T-cell (primary cell): Measurements from ENCODE around the gene OR7C2. TPM values are rescaled to one million over a fixed set of nuclear protein-coding genes. Genes with fewer than 3 reads are reported as not detected.

Experiments
- ATAC-seq, 4 experiments: fragments of 200-7000 bp in 3 of 4; fragments of 150-1000 bp in 1 of 4; cut with Tn5 transposase; replicated peaks in 1 of 4; 1 replicate in 3 of 4; 2 replicates in 1 of 4; pipeline ENCODE4 v1.10.0; 2021; ENCODE audit warnings: moderate library complexity in 3 of 4, mild to moderate bottlenecking in 2 of 4, moderate number of reproducible peaks in 1 of 4
- CTCF ChIA-PET, 2 donors: fragments of 300-600 bp; sonication (Branson Sonifier 250); formaldehyde crosslinking; loops; one replicate each; lab custom pipeline; 2022; ENCODE audit warnings: antibody characterized with exemption in 2 of 2; lab: Charles Lee
- POLR2A ChIA-PET, 2 donors: fragments of 300-600 bp; sonication (Branson Sonifier 250); formaldehyde crosslinking; loops; one replicate each; lab custom pipeline; 2022; ENCODE audit warnings: antibody characterized with exemption in 2 of 2; lab: Charles Lee
- DNase-seq, 35 experiments: peaks; one replicate each; pipeline versions ENCODE4 v3.0.0 to v3.0.0-alpha.2; 2013 to 2023
- H3K27ac ChIP-seq: one replicate; pipeline ENCODE4 v1.5.1; 2013; ENCODE audit warnings: low read length
- H3K27me3 ChIP-seq, 2 experiments: replicated peaks in 1 of 2; 1 replicate in 1 of 2; 2 replicates in 1 of 2; pipeline versions ENCODE4 v1.6.1 to v1.7.0; 2013; ENCODE audit warnings: low read length in 1 of 2, mixed read lengths in 1 of 2; ENCODE audit not compliant: control insufficient read depth in 2 of 2, insufficient read depth in 2 of 2; ENCODE audit errors: extremely low read depth in 1 of 2
- H3K36me3 ChIP-seq, 2 donors: 1 replicate in 1 of 2; 2 replicates in 1 of 2; pipeline versions ENCODE4 v1.6.1 to v1.7.0; 2013; ENCODE audit warnings: low read length in 1 of 2; ENCODE audit not compliant: control insufficient read depth in 2 of 2, insufficient read depth in 1 of 2; ENCODE audit errors: extremely low read depth in 1 of 2
- H3K4me1 ChIP-seq, 2 experiments: 1 replicate in 1 of 2; 2 replicates in 1 of 2; pipeline versions ENCODE4 v1.6.1 to v1.7.0; 2013; ENCODE audit warnings: low read length in 2 of 2, mixed read lengths in 1 of 2; ENCODE audit not compliant: insufficient read depth in 2 of 2, control insufficient read depth in 1 of 2; ENCODE audit errors: extremely low read depth in 1 of 2
- H3K4me3 ChIP-seq, 2 donors: 1 replicate in 1 of 2; 2 replicates in 1 of 2; pipeline versions ENCODE4 v1.5.1 to v1.7.0; 2013; ENCODE audit warnings: mild to moderate bottlenecking in 2 of 2, low read length in 1 of 2, moderate library complexity in 1 of 2; ENCODE audit not compliant: control insufficient read depth in 1 of 2; ENCODE audit errors: extremely low read depth in 1 of 2
- H3K9me3 ChIP-seq: 2 replicates; pipeline ENCODE4 v1.7.0; 2013
- H3K27ac Mint-ChIP-seq, 2 donors: one replicate each; pipeline ENCODE4 v1.8.0; 2020 to 2021; ENCODE audit warnings: mild to moderate bottlenecking in 2 of 2, mixed read lengths in 2 of 2
- H3K27me3 Mint-ChIP-seq, 2 donors: one replicate each; pipeline ENCODE4 v1.8.0; 2021 to 2022; ENCODE audit warnings: mixed read lengths in 2 of 2
- H3K36me3 Mint-ChIP-seq: one replicate; pipeline ENCODE4 v1.8.0; 2021; ENCODE audit warnings: mixed read lengths
- H3K4me1 Mint-ChIP-seq, 3 donors: one replicate each; pipeline ENCODE4 v1.8.0; 2020 to 2022; ENCODE audit warnings: mixed read lengths in 3 of 3, mild to moderate bottlenecking in 1 of 3
- H3K4me3 Mint-ChIP-seq, 3 donors: one replicate each; pipeline ENCODE4 v1.8.0; 2020 to 2022; ENCODE audit warnings: mild to moderate bottlenecking in 3 of 3, mixed read lengths in 3 of 3, moderate library complexity in 3 of 3
- H3K9me3 Mint-ChIP-seq, 3 donors: one replicate each; pipeline ENCODE4 v1.8.0; 2020 to 2022; ENCODE audit warnings: mixed read lengths in 3 of 3
- WGBS: methylation state at CpG from one replicate; pipeline ENCODE4 v1.1.5; 2013; ENCODE audit warnings: missing lambda C conversion rate; ENCODE audit not compliant: insufficient coverage; 5-methylcytosine and 5-hydroxymethylcytosine counted together
- total RNA-seq, 35 experiments: library from RNA in 6 of 35; stranded (reverse) in 6 of 35; fragments of 120-200 nt in 1 of 35; gene quantifications; one replicate each; pipeline versions ENCODE4 v1.2.1 to v1.2.4 and lab custom pipeline; 2013 to 2026

OR7C2 gene
- total RNA-seq, 5 donors from 2014 or later (not counting 1 experiment from before 2014, with no cell fraction given), result not detected

GRCh38 chr19:14954071-14954655 lies 12.9 kb downstream of the OR7C2 start:
- no peak for ATAC-seq
- Histone ChIP-seq H3K9me3 (no peaks in the 10 kb centered on the region), H3K27me3 (peaks cover 0 to 19% of the 10 kb centered on the region in 2 experiments), H3K4me1 (no peaks in the 10 kb centered on the region), H3K36me3 (no peaks in the 10 kb centered on the region), H3K27ac (no peak overlapping the region), H3K4me3 (no peak overlapping the region)
- no peak overlapping the region for H3K4me3 Mint-ChIP-seq
- peaks cover 19 to 38% of the 10 kb centered on the region in 2 donors for H3K27me3 Mint-ChIP-seq
- peaks cover 9 to 11% (median 10%) of the 10 kb centered on the region in 3 donors for H3K9me3 Mint-ChIP-seq
- WGBS, result 72% methylated on average over 21 of the region's 24 CpGs
- no peaks in the 10 kb centered on the region for H3K36me3 Mint-ChIP-seq
- H3K27ac Mint-ChIP-seq, result no peak overlapping the region
- ChIA-PET POLR2A (no interaction called here), CTCF (no interaction called here)
- no peak for DNase-seq
- H3K4me1 Mint-ChIP-seq, result no peaks in the 10 kb centered on the region

- Mint-ChIP-seq H3K27ac (no peak overlapping the region), H3K36me3 (no peaks in the 10 kb centered on the region), H3K9me3 (peaks cover 15 to 17% (median 16%) of the 10 kb centered on the region in 3 donors), H3K4me3 (no peak overlapping the region), H3K4me1 (no peaks in the 10 kb centered on the region), H3K27me3 (peaks cover 22 to 34% of the 10 kb centered on the region in 2 donors)
- CTCF ChIA-PET, result no interaction called here
- no peak overlapping the region for H3K4me3 ChIP-seq
- no peaks in the 10 kb centered on the region for H3K36me3 ChIP-seq
- H3K9me3 ChIP-seq, result peaks cover 3% of the 10 kb centered on the region
- POLR2A ChIA-PET, result no interaction called here
- H3K27ac ChIP-seq, result no peak overlapping the region
- no peaks in the 10 kb centered on the region for H3K4me1 ChIP-seq
- no peak for DNase-seq
- H3K27me3 ChIP-seq, result peaks cover 0 to 18% of the 10 kb centered on the region in 2 experiments
- no peak for ATAC-seq
- no CpG with 5 or more reads among the region's 3 CpGs for WGBS
Measured at GRCh38 chr19:14957464-14957863, 16.2 kb downstream of the OR7C2 start.

GRCh38 chr19:14959263-14959662 lies 18.0 kb downstream of the OR7C2 start:
- ATAC-seq (no peak), DNase-seq (no peak)
- no peak overlapping the region for H3K27ac Mint-ChIP-seq
- H3K27me3 Mint-ChIP-seq, result peaks cover 24 to 28% of the 10 kb centered on the region in 2 donors
- ChIA-PET POLR2A (no interaction called here), CTCF (no interaction called here)
- no peaks in the 10 kb centered on the region for H3K36me3 Mint-ChIP-seq
- no peaks in the 10 kb centered on the region for H3K4me1 ChIP-seq
- no peak overlapping the region for H3K4me3 ChIP-seq
- peaks cover 0 to 12% of the 10 kb centered on the region in 2 experiments for H3K27me3 ChIP-seq
- peaks cover 3% of the 10 kb centered on the region for H3K9me3 ChIP-seq
- H3K27ac ChIP-seq, result no peak overlapping the region
- no CpG with 5 or more reads among the region's 1 CpG for WGBS
- no peaks in the 10 kb centered on the region for H3K4me1 Mint-ChIP-seq
- H3K9me3 Mint-ChIP-seq, result peaks cover 15 to 23% (median 20%) of the 10 kb centered on the region in 3 donors
- H3K4me3 Mint-ChIP-seq, result no peak overlapping the region
- no peaks in the 10 kb centered on the region for H3K36me3 ChIP-seq

GRCh38 chr19:14961956-14962685 lies 20.8 kb downstream of the OR7C2 start:
- Mint-ChIP-seq H3K9me3 (peaks cover 11 to 20% (median 15%) of the 10 kb centered on the region in 3 donors), H3K4me1 (no peaks in the 10 kb centered on the region), H3K27ac (no peak overlapping the region), H3K4me3 (no peak overlapping the region), H3K36me3 (no peaks in the 10 kb centered on the region), H3K27me3 (peaks cover 8 to 12% of the 10 kb centered on the region in 2 donors)
- ChIA-PET POLR2A (no interaction called here), CTCF (no interaction called here)
- no peaks in the 10 kb centered on the region for H3K36me3 ChIP-seq
- 79% methylated on average over 15 of the region's 24 CpGs for WGBS
- no peak for DNase-seq
- no peak for ATAC-seq
- no peak overlapping the region for H3K27ac ChIP-seq
- peaks cover 0 to 9% of the 10 kb centered on the region in 2 experiments for H3K27me3 ChIP-seq
- H3K9me3 ChIP-seq, result peaks cover 3% of the 10 kb centered on the region
- H3K4me3 ChIP-seq, result no peak overlapping the region
- no peaks in the 10 kb centered on the region for H3K4me1 ChIP-seq

- 98% methylated on average over 12 of the region's 14 CpGs for WGBS
- Mint-ChIP-seq H3K27ac (no peak overlapping the region), H3K27me3 (peaks cover 19 to 28% of the 10 kb centered on the region in 2 donors), H3K4me3 (no peak overlapping the region), H3K9me3 (no peaks in the 10 kb centered on the region), H3K4me1 (no peaks in the 10 kb centered on the region), H3K36me3 (no peaks in the 10 kb centered on the region)
- no peaks in the 10 kb centered on the region for H3K9me3 ChIP-seq
- CTCF ChIA-PET, result no interaction called here
- DNase-seq (no peak), ATAC-seq (no peak)
- POLR2A ChIA-PET, result no interaction called here
- H3K36me3 ChIP-seq, result no peaks in the 10 kb centered on the region
- peaks cover 0 to 20% of the 10 kb centered on the region in 2 experiments for H3K27me3 ChIP-seq
- no peaks in the 10 kb centered on the region for H3K4me1 ChIP-seq
- H3K27ac ChIP-seq, result no peak overlapping the region
- H3K4me3 ChIP-seq, result no peak overlapping the region
Measured at GRCh38 chr19:14968247-14968646, 27.0 kb downstream of the OR7C2 start.

GRCh38 chr19:14971474-14971873 lies 30.2 kb downstream of the OR7C2 start:
- CTCF ChIA-PET, result no interaction called here
- Histone ChIP-seq H3K4me1 (no peaks in the 10 kb centered on the region), H3K27ac (no peak overlapping the region), H3K4me3 (no peak overlapping the region), H3K36me3 (no peaks in the 10 kb centered on the region), H3K9me3 (no peaks in the 10 kb centered on the region), H3K27me3 (peaks cover 0 to 28% of the 10 kb centered on the region in 2 experiments)
- POLR2A ChIA-PET, result no interaction called here
- Mint-ChIP-seq H3K27ac (no peak overlapping the region), H3K4me3 (no peak overlapping the region), H3K27me3 (peaks cover 32 to 40% of the 10 kb centered on the region in 2 donors), H3K9me3 (no peaks in the 10 kb centered on the region), H3K4me1 (no peaks in the 10 kb centered on the region), H3K36me3 (no peaks in the 10 kb centered on the region)
- 83% methylated on average over 7 of the region's 7 CpGs for WGBS
- no peak for DNase-seq
- ATAC-seq, result no peak
